ENCODE measurements around the gene ADISSP. TPM values are rescaled to one million over a fixed set of nuclear protein-coding genes. Genes with fewer than 3 reads are reported as not detected.
A peak's percentile ranks its signal among the peaks of the same experiment; 100 is the strongest.

The ADISSP gene
- total RNA-seq, 1 donor from 2014 or later, result 93.0 TPM

GRCh38 chr20:3741836-3742458, 25.6 kb downstream of the ADISSP start:
- no peak for TF ChIP-seq CTCF (conservative IDR thresholded peaks at IDR 0.05)
- no peaks in the 10 kb centered on the region for H3K36me3 Mint-ChIP-seq (ENCODE audit: low read depth)
- H3K4me1 Mint-ChIP-seq, result peaks cover 30% of the 10 kb centered on the region
- H3K27ac Mint-ChIP-seq (ENCODE audit: unreplicated experiment), result no peak overlapping the region
- no peaks in the 10 kb centered on the region for H3K9me3 Mint-ChIP-seq
- H3K27me3 Mint-ChIP-seq (ENCODE audit: low read depth), result peaks cover 34% of the 10 kb centered on the region
- DNase-seq (ENCODE audit: low read depth, low spot score), result no peak
- H3K4me3 Mint-ChIP-seq, result no peak overlapping the region

GRCh38 chr20:3740615-3741301, 26.8 kb downstream of the ADISSP start:
- H3K36me3 Mint-ChIP-seq (ENCODE audit: low read depth), result no peaks in the 10 kb centered on the region
- peaks cover 23% of the 10 kb centered on the region for H3K27me3 Mint-ChIP-seq (ENCODE audit: low read depth)
- H3K4me3 Mint-ChIP-seq, result no peak overlapping the region
- H3K9me3 Mint-ChIP-seq, result no peaks in the 10 kb centered on the region
- peaks cover 30% of the 10 kb centered on the region for H3K4me1 Mint-ChIP-seq
- H3K27ac Mint-ChIP-seq (ENCODE audit: unreplicated experiment), result peak overlapping the region; percentile 71
- no peak for DNase-seq (ENCODE audit: low read depth, low spot score)
- no peak for TF ChIP-seq CTCF (conservative IDR thresholded peaks at IDR 0.05)

- Mint-ChIP-seq H3K9me3 (no peaks in the 10 kb centered on the region), H3K36me3 (ENCODE audit: low read depth) (no peaks in the 10 kb centered on the region), H3K4me3 (no peak overlapping the region), H3K4me1 (peaks cover 30% of the 10 kb centered on the region), H3K27me3 (ENCODE audit: low read depth) (peaks cover 16% of the 10 kb centered on the region), H3K27ac (ENCODE audit: unreplicated experiment) (no peak overlapping the region)
- TF ChIP-seq CTCF (conservative IDR thresholded peaks at IDR 0.05), result no peak
- no peak for DNase-seq (ENCODE audit: low read depth, low spot score)
These were observed 27.6 kb downstream of the ADISSP start for GRCh38 chr20:3739926-3740451.

GRCh38 chr20:3739054-3739925, 28.3 kb downstream of the ADISSP start:
- H3K4me3 Mint-ChIP-seq, result no peak overlapping the region
- H3K27ac Mint-ChIP-seq (ENCODE audit: unreplicated experiment), result no peak overlapping the region
- no peak for DNase-seq (ENCODE audit: low read depth, low spot score)
- peaks cover 9% of the 10 kb centered on the region for H3K27me3 Mint-ChIP-seq (ENCODE audit: low read depth)
- no peak for TF ChIP-seq CTCF (conservative IDR thresholded peaks at IDR 0.05)
- peaks cover 23% of the 10 kb centered on the region for H3K4me1 Mint-ChIP-seq
- H3K36me3 Mint-ChIP-seq (ENCODE audit: low read depth), result no peaks in the 10 kb centered on the region
- no peaks in the 10 kb centered on the region for H3K9me3 Mint-ChIP-seq
